Measurements from ENCODE around the gene SGCA.

The SGCA gene

DNA sequence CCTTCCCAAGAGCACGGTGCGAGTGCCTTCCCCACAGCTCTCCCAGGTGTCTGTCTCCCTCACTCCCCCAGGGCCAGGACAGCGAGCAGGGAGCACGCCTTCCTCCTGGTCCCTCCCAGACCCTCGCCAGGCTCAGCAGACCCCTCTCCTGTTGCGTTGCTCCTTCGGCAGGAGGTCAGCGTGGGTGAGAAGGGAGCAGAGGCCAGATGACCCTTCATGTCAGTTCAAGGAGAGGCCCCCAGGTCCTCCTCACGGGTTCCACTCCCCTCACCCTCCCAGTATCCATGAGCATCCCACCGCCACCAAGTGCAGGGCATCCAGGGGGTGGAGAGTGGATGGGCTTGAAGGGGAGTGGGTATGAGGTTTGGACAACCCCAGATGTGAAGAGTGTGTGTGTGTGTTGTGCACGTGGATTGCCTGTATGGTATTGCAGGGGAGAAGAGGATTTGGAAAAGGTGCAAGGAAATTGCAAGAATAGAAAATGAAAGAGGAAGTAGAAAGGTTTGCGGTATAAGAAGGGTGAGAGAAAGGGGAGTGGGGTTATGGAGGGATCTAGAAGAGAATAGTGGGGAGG lies 17.7 kb downstream of the SGCA start:
- Mint-ChIP-seq H3K27me3 (ENCODE audit: low read depth) (no peaks in the 10 kb centered on the region), H3K4me1 (ENCODE audit: low read depth) (peaks cover 15% of the 10 kb centered on the region), H3K27ac (peak overlapping the region; percentile 83), H3K36me3 (ENCODE audit: low read depth) (no peaks in the 10 kb centered on the region), H3K4me3 (peak overlapping the region; percentile 68), H3K9me3 (no peaks in the 10 kb centered on the region)
- no peak for DNase-seq (ENCODE audit: low spot score)

- Mint-ChIP-seq H3K27me3 (ENCODE audit: low read depth) (no peaks in the 10 kb centered on the region), H3K27ac (peak overlapping the region; percentile 83), H3K4me3 (peak overlapping the region; percentile 68), H3K4me1 (ENCODE audit: low read depth) (peaks cover 13% of the 10 kb centered on the region), H3K36me3 (ENCODE audit: low read depth) (no peaks in the 10 kb centered on the region), H3K9me3 (no peaks in the 10 kb centered on the region)
- DNase-seq (ENCODE audit: low spot score): no peak
These were observed 18.3 kb downstream of the SGCA start for GRCh38 chr17:50184064-50184463.

DNA sequence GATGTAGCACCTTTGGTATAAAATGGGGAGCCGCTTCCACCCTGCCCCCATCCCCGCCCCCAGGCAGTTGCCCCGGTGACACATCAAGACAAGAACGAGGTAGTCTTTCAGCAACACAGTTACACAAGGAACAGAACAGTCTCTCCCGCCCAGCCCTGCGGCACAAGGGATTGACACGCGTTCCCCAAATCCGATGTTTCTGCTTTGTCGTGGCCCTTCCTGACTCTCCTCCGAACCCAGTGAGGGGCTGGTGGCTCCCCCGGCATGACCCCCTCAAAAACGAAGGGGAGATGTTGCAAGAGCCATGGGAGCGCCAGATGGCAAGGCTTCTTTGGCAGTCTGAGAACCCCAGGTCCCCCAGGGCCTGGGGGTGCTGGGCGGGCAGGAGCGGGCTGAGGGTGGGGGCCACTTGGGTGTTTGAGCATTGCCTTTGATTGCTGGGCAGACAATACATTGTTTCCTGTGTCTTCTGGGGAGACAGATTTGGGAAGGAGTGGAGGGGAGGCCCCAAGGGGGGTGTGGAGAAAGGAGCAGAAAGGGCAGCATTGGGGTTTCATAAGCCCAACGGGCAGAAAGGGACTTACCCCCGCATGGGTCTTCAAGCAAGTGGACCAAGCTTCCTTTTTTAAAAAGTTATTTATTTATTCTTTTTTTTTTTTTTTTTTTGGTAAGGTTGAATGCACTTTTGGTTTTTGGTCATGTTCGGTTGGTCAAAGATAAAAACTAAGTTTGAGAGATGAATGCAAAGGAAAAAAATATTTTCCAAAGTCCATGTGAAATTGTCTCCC lies 19.0 kb downstream of the SGCA start:
- DNase-seq (ENCODE audit: low spot score): no peak
- no peaks in the 10 kb centered on the region for H3K36me3 Mint-ChIP-seq (ENCODE audit: low read depth)
- H3K4me1 Mint-ChIP-seq (ENCODE audit: low read depth): peaks cover 13% of the 10 kb centered on the region
- H3K27ac Mint-ChIP-seq: no peak overlapping the region
- H3K9me3 Mint-ChIP-seq: no peaks in the 10 kb centered on the region
- no peaks in the 10 kb centered on the region for H3K27me3 Mint-ChIP-seq (ENCODE audit: low read depth)
- H3K4me3 Mint-ChIP-seq: no peak overlapping the region

GRCh38 chr17:50185631-50186471 lies 20.0 kb downstream of the SGCA start:
- Mint-ChIP-seq H3K27ac (no peak overlapping the region), H3K27me3 (ENCODE audit: low read depth) (no peaks in the 10 kb centered on the region), H3K9me3 (no peaks in the 10 kb centered on the region), H3K36me3 (ENCODE audit: low read depth) (no peaks in the 10 kb centered on the region), H3K4me1 (ENCODE audit: low read depth) (peaks cover 13% of the 10 kb centered on the region), H3K4me3 (no peak overlapping the region)
- no peak for DNase-seq (ENCODE audit: low spot score)

- H3K4me3 Mint-ChIP-seq: no peak overlapping the region
- no peaks in the 10 kb centered on the region for H3K27me3 Mint-ChIP-seq (ENCODE audit: low read depth)
- H3K27ac Mint-ChIP-seq: no peak overlapping the region
- H3K36me3 Mint-ChIP-seq (ENCODE audit: low read depth): no peaks in the 10 kb centered on the region
- DNase-seq (ENCODE audit: low spot score): no peak
- peaks cover 13% of the 10 kb centered on the region for H3K4me1 Mint-ChIP-seq (ENCODE audit: low read depth)
- H3K9me3 Mint-ChIP-seq: no peaks in the 10 kb centered on the region
These were observed 21.0 kb downstream of the SGCA start for GRCh38 chr17:50186661-50187393.

- Mint-ChIP-seq H3K4me1 (ENCODE audit: low read depth) (peaks cover 13% of the 10 kb centered on the region), H3K9me3 (no peaks in the 10 kb centered on the region), H3K27me3 (ENCODE audit: low read depth) (no peaks in the 10 kb centered on the region), H3K4me3 (no peak overlapping the region), H3K27ac (no peak overlapping the region), H3K36me3 (ENCODE audit: low read depth) (no peaks in the 10 kb centered on the region)
- DNase-seq (ENCODE audit: low spot score): no peak
These were observed 21.6 kb downstream of the SGCA start for GRCh38 chr17:50187394-50187725.

GRCh38 chr17:50187751-50188530 lies 22.1 kb downstream of the SGCA start:
- no peak for DNase-seq (ENCODE audit: low spot score)
- Mint-ChIP-seq H3K4me1 (ENCODE audit: low read depth) (peaks cover 10% of the 10 kb centered on the region), H3K27ac (no peak overlapping the region), H3K27me3 (ENCODE audit: low read depth) (no peaks in the 10 kb centered on the region), H3K9me3 (no peaks in the 10 kb centered on the region), H3K36me3 (ENCODE audit: low read depth) (no peaks in the 10 kb centered on the region), H3K4me3 (no peak overlapping the region)

GRCh38 chr17:50188531-50188920 lies 22.7 kb downstream of the SGCA start:
- no peak overlapping the region for H3K27ac Mint-ChIP-seq
- H3K36me3 Mint-ChIP-seq (ENCODE audit: low read depth): no peaks in the 10 kb centered on the region
- no peak for DNase-seq (ENCODE audit: low spot score)
- H3K4me3 Mint-ChIP-seq: no peak overlapping the region
- H3K27me3 Mint-ChIP-seq (ENCODE audit: low read depth): no peaks in the 10 kb centered on the region
- no peaks in the 10 kb centered on the region for H3K9me3 Mint-ChIP-seq
- peaks cover 7% of the 10 kb centered on the region for H3K4me1 Mint-ChIP-seq (ENCODE audit: low read depth)

GRCh38 chr17:50188921-50189549 lies 23.2 kb downstream of the SGCA start:
- Mint-ChIP-seq H3K4me1 (ENCODE audit: low read depth) (peaks cover 2% of the 10 kb centered on the region), H3K27me3 (ENCODE audit: low read depth) (no peaks in the 10 kb centered on the region), H3K9me3 (no peaks in the 10 kb centered on the region), H3K4me3 (no peak overlapping the region), H3K36me3 (ENCODE audit: low read depth) (no peaks in the 10 kb centered on the region), H3K27ac (no peak overlapping the region)
- DNase-seq (ENCODE audit: low spot score): no peak

GRCh38 chr17:50189550-50190292 lies 23.9 kb downstream of the SGCA start:
- Mint-ChIP-seq H3K36me3 (ENCODE audit: low read depth) (no peaks in the 10 kb centered on the region), H3K27ac (no peak overlapping the region), H3K4me3 (no peak overlapping the region), H3K9me3 (no peaks in the 10 kb centered on the region), H3K27me3 (ENCODE audit: low read depth) (no peaks in the 10 kb centered on the region), H3K4me1 (ENCODE audit: low read depth) (no peaks in the 10 kb centered on the region)
- no peak for DNase-seq (ENCODE audit: low spot score)

GRCh38 chr17:50190293-50190602 lies 24.4 kb downstream of the SGCA start:
- Mint-ChIP-seq H3K4me3 (no peak overlapping the region), H3K27me3 (ENCODE audit: low read depth) (no peaks in the 10 kb centered on the region), H3K9me3 (no peaks in the 10 kb centered on the region), H3K36me3 (ENCODE audit: low read depth) (no peaks in the 10 kb centered on the region), H3K27ac (no peak overlapping the region), H3K4me1 (ENCODE audit: low read depth) (no peaks in the 10 kb centered on the region)
- DNase-seq (ENCODE audit: low spot score): no peak

GRCh38 chr17:50190603-50191358 lies 25.0 kb downstream of the SGCA start:
- no peak for DNase-seq (ENCODE audit: low spot score)
- Mint-ChIP-seq H3K27ac (no peak overlapping the region), H3K36me3 (ENCODE audit: low read depth) (no peaks in the 10 kb centered on the region), H3K9me3 (no peaks in the 10 kb centered on the region), H3K27me3 (ENCODE audit: low read depth) (no peaks in the 10 kb centered on the region), H3K4me1 (ENCODE audit: low read depth) (no peaks in the 10 kb centered on the region), H3K4me3 (no peak overlapping the region)

All from T-helper 2 cell treated with Interferon-gamma antibody and Interleukin-4, amounts not matched to agents 5 μg/mL and 100 μg/mL, for 36 hours (primary cell).